ENCODE measurements around the gene MEGF9. TPM values are rescaled to one million over a fixed set of nuclear protein-coding genes. Genes with fewer than 3 reads are reported as not detected.

Gene MEGF9
- total RNA-seq, 2 experiments from 2014 or later, result 5.1 to 10.2 TPM

- Histone ChIP-seq H3K36me3 (ENCODE audit: insufficient read depth, low read length) (peaks cover 80% of the 10 kb centered on the region), H3K9me3 (ENCODE audit: low read length) (no peaks in the 10 kb centered on the region), H3K9me2 (ENCODE audit: insufficient read depth, low read length) (no peaks in the 10 kb centered on the region), H3K4me1 (ENCODE audit: insufficient read depth, low read length, poor library complexity, severe bottlenecking) (no peaks in the 10 kb centered on the region), H3K27ac (ENCODE audit: low read depth, low read length, poor library complexity, severe bottlenecking) (no peak overlapping the region), H3K79me2 (ENCODE audit: insufficient read depth, low read depth, low read length) (peaks cover 14% of the 10 kb centered on the region; the same call in 1 of the 2 replicates), H2AFZ (ENCODE audit: low read length) (no peak overlapping the region), H4K20me1 (ENCODE audit: insufficient read depth, low read length) (no peaks in the 10 kb centered on the region), H3K4me2 (ENCODE audit: low read length) (no peak overlapping the region), H3K4me3 (ENCODE audit: low read depth, low read length, poor library complexity, severe bottlenecking) (no peak overlapping the region)
- TF ChIP-seq EZH2phosphoT487 (IDR thresholded peaks at IDR 0.05; ENCODE audit: borderline replicate concordance, low read depth, low read length), result no peak
- TF ChIP-seq, protein P1, sequence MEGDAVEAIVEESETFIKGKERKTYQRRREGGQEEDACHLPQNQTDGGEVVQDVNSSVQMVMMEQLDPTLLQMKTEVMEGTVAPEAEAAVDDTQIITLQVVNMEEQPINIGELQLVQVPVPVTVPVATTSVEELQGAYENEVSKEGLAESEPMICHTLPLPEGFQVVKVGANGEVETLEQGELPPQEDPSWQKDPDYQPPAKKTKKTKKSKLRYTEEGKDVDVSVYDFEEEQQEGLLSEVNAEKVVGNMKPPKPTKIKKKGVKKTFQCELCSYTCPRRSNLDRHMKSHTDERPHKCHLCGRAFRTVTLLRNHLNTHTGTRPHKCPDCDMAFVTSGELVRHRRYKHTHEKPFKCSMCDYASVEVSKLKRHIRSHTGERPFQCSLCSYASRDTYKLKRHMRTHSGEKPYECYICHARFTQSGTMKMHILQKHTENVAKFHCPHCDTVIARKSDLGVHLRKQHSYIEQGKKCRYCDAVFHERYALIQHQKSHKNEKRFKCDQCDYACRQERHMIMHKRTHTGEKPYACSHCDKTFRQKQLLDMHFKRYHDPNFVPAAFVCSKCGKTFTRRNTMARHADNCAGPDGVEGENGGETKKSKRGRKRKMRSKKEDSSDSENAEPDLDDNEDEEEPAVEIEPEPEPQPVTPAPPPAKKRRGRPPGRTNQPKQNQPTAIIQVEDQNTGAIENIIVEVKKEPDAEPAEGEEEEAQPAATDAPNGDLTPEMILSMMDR (conservative IDR thresholded peaks at IDR 0.05; ENCODE audit: low read length), result no peak
- BruUV-seq (replicated peaks), result no TSS peak
- CTCF ChIA-PET (ENCODE audit: unreplicated experiment), result interaction anchor here (0.9 kb wide), 1 partner anchor 26 kb away, joined by 3 read pairs; no protein-coding TSS in a partner anchor
- POLR2A ChIA-PET, result interaction anchor here (0.6 to 1.1 kb wide), 3 partner anchors 20 to 99 kb away, joined by 3 to 6 read pairs (median 3); partner anchors contain the start of gene CDK5RAP2
- intact Hi-C loops (cut with micrococcal nuclease; ENCODE audit: unreplicated experiment), result no loop called here
- no peak for DNase-seq (ENCODE audit: low spot score)
Observed at GRCh38 chr9:120559546-120559945, 154.7 kb downstream of the MEGF9 start.

GRCh38 chr9:120558454-120558853 lies 155.8 kb downstream of the MEGF9 start:
- ChIA-PET CTCF (ENCODE audit: unreplicated experiment) (no interaction called here), POLR2A (interaction anchor here (0.6 to 1.8 kb wide), 2 partner anchors 8 to 235 kb away, joined by 3 to 5 read pairs; no protein-coding TSS in a partner anchor)
- no peaks in the 10 kb centered on the region for H3K9me2 ChIP-seq (ENCODE audit: insufficient read depth, low read length)
- H3K36me3 ChIP-seq (ENCODE audit: insufficient read depth, low read length), result peaks cover 79% of the 10 kb centered on the region
- no peak for TF ChIP-seq EZH2phosphoT487 (IDR thresholded peaks at IDR 0.05; ENCODE audit: borderline replicate concordance, low read depth, low read length)
- TF ChIP-seq, protein P1 (conservative IDR thresholded peaks at IDR 0.05; ENCODE audit: low read length), result no peak
- 0 out of 2 replicates have a peak, but pooled peaks cover 12% of the 10 kb centered on the region for H3K79me2 ChIP-seq (ENCODE audit: insufficient read depth, low read depth, low read length)
- intact Hi-C loops (cut with micrococcal nuclease; ENCODE audit: unreplicated experiment), result no loop called here
- H2AFZ ChIP-seq (ENCODE audit: low read length), result no peak overlapping the region
- no peak for DNase-seq (ENCODE audit: low spot score)
- no peak overlapping the region for H3K27ac ChIP-seq (ENCODE audit: low read depth, low read length, poor library complexity, severe bottlenecking)
- H3K4me2 ChIP-seq (ENCODE audit: low read length), result no peak overlapping the region
- no peaks in the 10 kb centered on the region for H3K9me3 ChIP-seq (ENCODE audit: low read length)
- no peaks in the 10 kb centered on the region for H3K4me1 ChIP-seq (ENCODE audit: insufficient read depth, low read length, poor library complexity, severe bottlenecking)
- BruUV-seq (replicated peaks), result no TSS peak
- H3K4me3 ChIP-seq (ENCODE audit: low read depth, low read length, poor library complexity, severe bottlenecking), result no peak overlapping the region
- H4K20me1 ChIP-seq (ENCODE audit: insufficient read depth, low read length), result no peaks in the 10 kb centered on the region

DNA sequence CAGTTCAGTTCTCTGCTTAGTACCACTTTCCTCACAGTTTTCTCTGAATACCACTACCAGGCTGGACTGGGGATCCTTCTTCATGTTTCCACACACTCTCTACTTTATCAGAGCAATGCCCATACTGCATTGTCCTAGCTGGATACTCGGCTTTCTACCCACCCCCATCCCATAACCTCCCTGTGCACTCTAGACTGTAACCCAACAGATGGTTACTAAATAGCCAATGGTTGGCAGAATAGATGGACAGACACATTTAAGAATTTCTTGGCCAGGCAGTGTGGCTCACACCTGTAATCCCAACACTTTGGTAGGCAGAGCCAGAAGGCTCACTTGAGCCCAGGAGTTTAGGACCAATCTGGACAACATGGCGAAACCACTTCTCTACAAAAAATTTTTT lies 157.1 kb downstream of the MEGF9 start:
- BruUV-seq (replicated peaks), result no TSS peak

More for the DNA sequence above, 157.1 kb downstream of the MEGF9 start:
- H3K4me3 ChIP-seq (ENCODE audit: low read depth, low read length, poor library complexity, severe bottlenecking), result no peak overlapping the region
- H3K4me1 ChIP-seq (ENCODE audit: insufficient read depth, low read length, poor library complexity, severe bottlenecking), result no peaks in the 10 kb centered on the region
- no peak overlapping the region for H3K27ac ChIP-seq (ENCODE audit: low read depth, low read length, poor library complexity, severe bottlenecking)
- H3K4me2 ChIP-seq (ENCODE audit: low read length), result no peak overlapping the region
- ChIA-PET CTCF (ENCODE audit: unreplicated experiment) (no interaction called here), POLR2A (interaction anchor here (0.6 to 0.7 kb wide), 2 partner anchors 96 to 187 kb away, joined by 3 to 4 read pairs; no protein-coding TSS in a partner anchor)
- DNase-seq (ENCODE audit: low spot score), result no peak
- H3K36me3 ChIP-seq (ENCODE audit: insufficient read depth, low read length), result peaks cover 77% of the 10 kb centered on the region
- no peaks in the 10 kb centered on the region for H4K20me1 ChIP-seq (ENCODE audit: insufficient read depth, low read length)
- no peaks in the 10 kb centered on the region for H3K9me2 ChIP-seq (ENCODE audit: insufficient read depth, low read length)
- no peaks in the 10 kb centered on the region for H3K9me3 ChIP-seq (ENCODE audit: low read length)
- 0 out of 2 replicates have a peak, but pooled peaks cover 12% of the 10 kb centered on the region for H3K79me2 ChIP-seq (ENCODE audit: insufficient read depth, low read depth, low read length)
- intact Hi-C loops (cut with micrococcal nuclease; ENCODE audit: unreplicated experiment), result no loop called here
- no peak overlapping the region for H2AFZ ChIP-seq (ENCODE audit: low read length)
- TF ChIP-seq, protein P1 (conservative IDR thresholded peaks at IDR 0.05; ENCODE audit: low read length), result no peak
- no peak for TF ChIP-seq EZH2phosphoT487 (IDR thresholded peaks at IDR 0.05; ENCODE audit: borderline replicate concordance, low read depth, low read length)

Data from OCI-LY7 (cell line).